Measurements from ENCODE around the gene USP10.

DNA sequence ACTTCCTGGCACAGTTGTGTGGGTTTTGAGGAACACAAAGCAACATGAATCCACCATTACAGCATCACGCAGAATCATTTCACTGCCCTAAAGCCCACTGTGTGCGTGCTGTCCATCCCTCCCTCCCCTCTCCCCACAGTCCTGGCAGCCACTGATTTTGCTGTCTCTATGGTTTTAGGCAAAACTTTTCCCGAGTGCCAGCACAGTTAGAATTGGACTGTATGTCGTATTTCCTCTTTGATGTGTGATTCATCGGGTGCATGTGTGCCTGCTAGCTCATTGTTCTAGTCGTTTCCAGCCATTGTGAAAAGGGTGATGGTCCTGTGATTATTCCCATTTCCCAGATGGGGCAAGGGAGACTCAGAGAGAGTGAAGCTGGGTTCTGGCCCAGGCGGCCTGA is 38.8 kb upstream of the USP10 start:
- TF ChIP-seq, protein P1, sequence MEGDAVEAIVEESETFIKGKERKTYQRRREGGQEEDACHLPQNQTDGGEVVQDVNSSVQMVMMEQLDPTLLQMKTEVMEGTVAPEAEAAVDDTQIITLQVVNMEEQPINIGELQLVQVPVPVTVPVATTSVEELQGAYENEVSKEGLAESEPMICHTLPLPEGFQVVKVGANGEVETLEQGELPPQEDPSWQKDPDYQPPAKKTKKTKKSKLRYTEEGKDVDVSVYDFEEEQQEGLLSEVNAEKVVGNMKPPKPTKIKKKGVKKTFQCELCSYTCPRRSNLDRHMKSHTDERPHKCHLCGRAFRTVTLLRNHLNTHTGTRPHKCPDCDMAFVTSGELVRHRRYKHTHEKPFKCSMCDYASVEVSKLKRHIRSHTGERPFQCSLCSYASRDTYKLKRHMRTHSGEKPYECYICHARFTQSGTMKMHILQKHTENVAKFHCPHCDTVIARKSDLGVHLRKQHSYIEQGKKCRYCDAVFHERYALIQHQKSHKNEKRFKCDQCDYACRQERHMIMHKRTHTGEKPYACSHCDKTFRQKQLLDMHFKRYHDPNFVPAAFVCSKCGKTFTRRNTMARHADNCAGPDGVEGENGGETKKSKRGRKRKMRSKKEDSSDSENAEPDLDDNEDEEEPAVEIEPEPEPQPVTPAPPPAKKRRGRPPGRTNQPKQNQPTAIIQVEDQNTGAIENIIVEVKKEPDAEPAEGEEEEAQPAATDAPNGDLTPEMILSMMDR (IDR thresholded peaks at IDR 0.05; ENCODE audit: extremely low read depth in 1 of 2, insufficient read depth in 1 of 2, low read depth in 1 of 2, low read length in 2 of 2), result no peak
- TF ChIP-seq POLR2AphosphoS5 (IDR thresholded peaks at IDR 0.05; ENCODE audit: insufficient read depth, low read depth, low read length) (no peak), JUN (IDR thresholded peaks at IDR 0.05; ENCODE audit: borderline replicate concordance, insufficient read depth, insufficient read length, low read depth) (peak; percentile 66), POLR2A (IDR thresholded peaks at IDR 0.05; ENCODE audit: low read depth, low read length) (no peak), FOS (IDR thresholded peaks at IDR 0.05; ENCODE audit: borderline replicate concordance, insufficient read depth, low read length) (peak; percentile 53), EZH2 (IDR thresholded peaks at IDR 0.05; ENCODE audit: borderline replicate concordance, low read depth, low read length, severe bottlenecking) (no peak), MAX (IDR thresholded peaks at IDR 0.05; ENCODE audit: insufficient read depth, insufficient read length) (no peak), GATA2 (IDR thresholded peaks at IDR 0.05; ENCODE audit: insufficient read depth, insufficient read length, low read depth, low read length) (no peak)

All from endothelial cell of umbilical vein (primary cell).